DMS114 treated with DMSO at 0.1 percent for 48 hours (cell line): Measurements from ENCODE around the gene ATP11B.

ENCODE experiments used
- DNase-seq: peaks from one replicate; lab custom pipeline; 2025; ENCODE audit not compliant: unreplicated experiment; lab: John Stamatoyannopoulos, UW

ATP11B gene

DNA sequence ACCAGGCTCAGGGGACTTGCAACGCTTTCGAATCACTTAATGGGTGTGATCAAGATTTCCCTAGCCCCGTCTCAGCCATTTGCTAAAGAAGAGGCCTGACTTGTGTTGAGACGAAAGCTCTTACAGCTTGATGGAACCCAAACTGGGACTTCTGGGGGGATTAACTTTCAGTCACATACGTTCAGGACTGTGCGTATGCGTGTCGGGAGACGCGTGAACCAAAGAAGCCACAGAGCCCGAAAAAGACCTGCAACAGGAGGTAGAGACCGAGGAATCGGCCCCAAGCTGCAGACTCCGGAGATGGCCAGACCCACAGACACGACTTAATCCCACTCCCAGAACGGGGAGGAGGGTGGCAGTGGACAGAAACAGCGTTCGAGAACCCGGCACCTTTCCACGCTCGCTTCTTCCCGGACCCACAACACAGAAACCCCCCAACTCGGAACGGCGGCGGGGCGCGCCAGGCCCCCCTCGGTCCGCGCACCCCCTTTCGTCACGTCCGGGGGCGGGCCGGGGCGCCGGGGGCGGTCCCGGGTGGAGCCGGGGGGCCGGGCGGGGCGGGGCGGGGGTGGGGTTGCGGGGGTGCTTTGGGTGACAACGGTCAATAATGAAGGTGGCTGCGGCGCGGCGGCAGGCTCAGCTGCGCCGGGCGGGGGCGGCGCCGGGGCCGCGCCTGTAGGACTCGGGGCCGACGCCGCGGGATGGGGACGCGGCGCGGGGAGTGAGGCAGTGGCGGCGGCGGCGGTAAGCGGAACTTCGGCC lies at the start of gene ATP11B:
Gene ATP11B, plus strand, starts transcription at position 604 of the 762 bp plus-strand sequence. CDS start 256 bp downstream, outside the sequence.
- DNase-seq, result peak; percentile 41

DNA sequence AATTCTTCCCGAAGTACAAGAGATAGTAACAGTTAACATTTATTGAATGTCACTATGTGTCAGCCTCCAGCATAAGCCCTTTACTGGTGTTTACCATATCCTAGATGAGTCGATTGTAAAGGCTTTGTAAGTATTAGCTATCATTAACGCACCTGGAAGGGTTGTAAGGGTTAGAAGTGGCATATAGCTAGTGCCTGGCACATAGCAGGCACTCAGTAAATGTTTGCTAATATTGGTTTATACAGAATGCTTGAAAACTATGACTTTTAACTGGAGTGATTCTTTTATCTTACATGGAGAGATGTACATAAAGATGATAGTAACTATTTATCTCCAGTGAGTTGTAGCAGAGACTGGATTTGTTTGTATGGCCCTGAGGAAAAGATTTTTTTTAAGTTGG lies 46.3 kb upstream of the ATP11B start:
- DNase-seq, result no peak

DNA sequence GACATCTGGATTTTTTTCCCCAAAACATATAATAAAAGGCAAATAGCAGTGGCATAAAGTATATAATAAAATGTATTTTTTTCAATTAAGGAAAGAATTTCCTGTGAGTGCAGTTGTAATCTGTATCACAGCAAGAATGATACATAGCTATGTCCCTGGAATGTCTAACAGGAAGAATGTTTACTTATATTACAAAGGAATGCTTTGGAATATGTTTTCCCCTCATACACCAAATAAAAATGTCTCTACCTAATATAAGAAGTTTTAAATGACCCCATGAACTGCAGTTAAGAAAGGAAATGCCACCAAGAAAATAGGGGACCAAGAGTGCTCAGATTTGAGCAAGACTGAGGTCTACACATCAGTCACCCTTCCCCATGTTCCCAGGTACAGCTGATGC lies 38.0 kb upstream of the ATP11B start:
- no peak for DNase-seq

DNA sequence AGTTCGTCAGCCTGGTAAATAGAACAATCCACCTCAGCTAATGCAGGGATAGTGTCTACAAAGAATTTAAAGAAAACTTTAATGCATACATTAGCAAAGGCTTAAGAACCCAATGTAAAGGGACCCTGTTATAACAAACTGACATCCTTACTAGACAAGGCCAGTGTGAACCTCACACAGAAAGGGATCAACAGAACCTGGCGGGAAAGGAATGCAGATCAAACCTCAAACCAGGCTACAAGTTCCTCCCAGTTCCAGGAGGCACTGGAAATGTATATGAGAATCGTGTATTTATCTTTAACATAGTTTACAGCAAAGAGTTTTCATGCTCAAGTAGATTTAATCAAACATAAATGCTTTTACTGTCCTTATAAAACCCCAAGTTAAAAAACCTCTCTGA lies 37.6 kb upstream of the ATP11B start:
- DNase-seq, result no peak

DNA sequence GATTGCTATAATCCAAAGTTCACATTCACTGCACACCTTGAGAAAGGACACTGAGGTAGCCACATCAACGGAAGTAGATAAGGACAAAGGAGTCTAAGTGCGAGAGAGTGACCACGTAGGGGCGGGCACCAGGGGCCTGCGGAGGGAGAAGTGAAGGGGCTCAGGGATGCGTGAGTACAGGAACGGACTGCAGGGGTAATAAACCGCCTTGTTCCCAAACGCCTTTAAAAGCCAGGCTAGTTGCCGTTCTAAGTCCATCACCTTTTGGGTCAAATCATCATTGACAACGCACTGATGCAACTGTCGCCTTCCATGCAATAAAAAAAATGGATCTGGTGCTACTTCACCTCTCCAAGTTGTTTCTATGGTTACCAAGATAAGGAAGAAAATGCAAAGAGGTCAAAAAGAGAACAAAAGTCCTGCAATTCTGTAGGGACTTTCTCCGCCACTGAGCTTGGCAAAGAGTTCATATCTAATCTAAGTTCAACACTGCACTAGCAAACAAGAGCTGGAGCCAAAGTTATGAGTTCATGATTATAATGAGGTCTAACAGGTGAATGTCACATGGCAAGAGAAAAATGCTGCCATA lies 32.6 kb upstream of the ATP11B start:
- no peak for DNase-seq

DNA sequence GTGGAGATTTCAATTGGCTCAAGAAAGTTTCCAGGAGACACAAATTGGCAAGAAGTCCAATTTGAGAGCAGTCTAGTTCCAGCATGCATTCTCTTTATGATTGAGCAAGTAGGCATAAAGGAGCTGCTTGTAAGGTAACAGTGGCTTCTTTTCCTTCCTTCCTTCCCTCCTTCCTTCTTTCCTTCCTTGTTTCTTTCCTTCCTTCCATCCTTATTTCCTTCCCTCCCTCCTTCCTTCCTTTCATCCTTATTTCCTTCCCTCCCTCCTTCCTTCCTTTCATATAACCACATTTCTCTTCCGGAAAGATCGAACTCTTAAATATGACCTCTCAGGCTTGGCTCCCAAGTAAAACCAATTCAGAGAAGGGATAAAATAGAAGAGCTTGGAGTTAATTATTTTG lies 29.4 kb upstream of the ATP11B start:
- DNase-seq, result no peak

DNA sequence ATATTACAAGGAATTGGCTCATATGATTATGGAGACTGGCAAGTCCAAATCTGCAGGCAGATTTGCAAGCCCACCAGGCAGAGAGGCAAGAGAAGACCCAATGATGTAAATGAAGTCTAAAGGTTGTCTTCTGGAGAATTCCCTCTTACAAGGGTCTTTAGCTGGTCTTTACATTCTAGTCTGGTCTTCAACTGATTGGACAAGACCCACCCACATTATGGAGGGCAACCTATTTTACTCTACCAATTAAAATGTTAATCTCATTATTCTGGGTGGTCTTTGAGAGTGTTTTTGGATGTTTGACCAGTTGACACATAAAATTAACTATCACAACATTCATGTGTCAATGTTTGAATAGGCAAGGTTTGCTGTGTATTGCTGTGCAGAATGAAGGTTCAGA lies 28.0 kb upstream of the ATP11B start:
- no peak for DNase-seq

DNA sequence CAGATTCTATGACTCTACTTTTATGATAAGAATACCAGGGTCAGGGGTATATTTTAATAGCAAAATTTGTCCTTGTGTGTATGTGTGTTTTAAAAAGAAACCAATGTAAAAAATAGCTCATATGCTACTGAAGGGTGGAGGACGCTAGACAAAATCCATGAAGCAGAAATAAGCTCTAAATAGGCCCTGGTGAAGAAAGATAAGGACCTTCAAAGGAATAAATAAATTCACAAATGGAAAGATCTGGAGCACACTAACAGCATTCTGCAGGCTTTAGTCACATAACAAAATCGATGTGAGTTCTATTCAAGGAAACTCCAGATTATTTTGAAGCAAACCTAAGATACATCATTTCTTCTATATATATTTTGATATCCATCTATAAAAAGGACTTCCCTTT lies 27.2 kb upstream of the ATP11B start:
- no peak for DNase-seq

DNA sequence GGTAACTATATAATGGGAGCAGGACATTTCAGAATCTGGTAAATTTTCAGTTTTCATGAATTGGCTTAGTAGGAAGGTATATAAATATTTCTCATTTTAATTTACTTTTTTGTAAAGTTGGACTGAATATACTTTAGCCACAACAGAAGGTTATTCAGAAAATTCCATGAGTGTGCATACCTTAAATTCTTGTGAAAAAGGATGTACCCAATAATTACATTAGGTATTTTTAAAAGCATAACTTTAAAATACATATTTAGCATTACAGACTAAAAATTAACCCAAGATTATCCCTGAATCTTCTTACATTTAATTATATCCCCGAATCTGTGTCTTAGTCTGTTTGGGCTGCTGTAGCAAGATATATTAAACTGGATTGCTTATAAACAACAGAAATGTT lies 24.9 kb upstream of the ATP11B start:
- no peak for DNase-seq

DNA sequence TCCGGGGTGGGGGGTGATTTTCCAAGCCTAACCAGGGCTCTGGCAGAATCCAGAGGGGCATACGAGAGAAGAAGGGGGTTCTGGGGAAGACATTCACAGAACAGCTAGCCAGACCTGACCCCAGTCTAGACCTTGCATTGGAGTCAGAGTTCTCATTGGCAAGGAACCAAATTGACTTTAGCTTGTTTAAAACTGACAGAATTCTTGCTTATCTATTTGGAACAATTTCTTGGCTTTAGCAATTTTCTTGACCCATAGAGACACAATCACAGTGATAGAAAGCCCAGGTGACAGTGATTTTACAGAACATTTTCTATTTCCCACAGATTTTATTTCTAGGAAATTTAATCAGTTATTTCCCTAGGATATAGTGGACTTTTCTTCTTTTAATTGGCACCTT lies 23.6 kb upstream of the ATP11B start:
- DNase-seq, result no peak

DNA sequence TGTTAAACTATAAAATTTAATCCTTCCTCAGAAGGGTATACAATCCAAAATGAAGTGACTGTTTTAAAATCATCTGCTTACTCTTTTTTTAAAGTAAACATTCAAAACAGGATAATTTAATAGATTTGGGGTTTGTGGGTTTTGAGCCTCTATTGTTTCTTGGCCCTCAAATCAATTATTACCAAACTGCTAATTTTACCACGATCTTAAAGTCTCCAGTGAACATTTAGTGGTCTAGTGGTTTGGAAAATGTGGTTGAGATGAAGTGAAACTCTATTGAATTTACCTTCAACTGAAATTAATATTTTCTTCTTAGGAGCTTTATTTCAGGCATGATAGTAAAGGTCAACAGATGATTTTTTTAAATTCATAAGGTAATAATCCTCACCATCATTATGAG lies 11.2 kb upstream of the ATP11B start:
- DNase-seq, result no peak

DNA sequence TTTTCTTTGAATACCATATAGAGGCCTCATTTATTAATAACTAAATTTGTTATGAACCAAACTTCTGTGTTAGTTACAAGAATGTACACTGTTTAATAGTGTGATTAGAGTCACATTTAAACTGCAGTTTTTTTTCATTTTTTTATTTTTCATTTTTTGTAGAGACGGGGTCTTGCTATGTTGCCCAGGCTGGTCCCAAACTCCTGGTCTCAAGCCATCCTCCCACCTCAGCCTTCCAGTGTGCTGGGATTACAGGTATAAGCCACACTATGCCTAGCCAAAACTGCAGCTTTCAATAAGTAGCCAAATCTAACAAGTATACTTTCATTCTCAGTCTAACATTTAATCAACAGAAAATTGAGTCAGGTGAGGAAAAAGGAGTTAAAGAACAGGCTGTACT lies 10.2 kb upstream of the ATP11B start:
- DNase-seq, result no peak

DNA sequence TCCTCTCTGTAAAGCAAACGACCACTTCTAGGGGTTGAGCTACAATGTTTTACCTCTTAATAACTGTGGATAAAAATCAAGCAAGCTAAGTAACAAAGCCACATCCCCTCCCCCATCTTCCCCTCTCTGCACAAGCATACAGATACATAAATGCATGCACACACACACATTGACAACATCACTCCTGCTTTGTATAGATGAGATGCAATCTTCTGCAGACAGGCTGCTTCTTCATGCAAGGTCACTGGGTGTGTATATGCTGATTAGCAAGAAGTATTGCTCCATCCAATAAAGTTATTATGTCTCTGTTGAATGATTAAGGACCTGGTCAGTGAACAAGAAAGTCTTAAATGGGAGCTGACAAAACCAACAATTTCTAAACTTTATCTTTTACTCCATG lies 8.8 kb upstream of the ATP11B start:
- no peak for DNase-seq

DNA sequence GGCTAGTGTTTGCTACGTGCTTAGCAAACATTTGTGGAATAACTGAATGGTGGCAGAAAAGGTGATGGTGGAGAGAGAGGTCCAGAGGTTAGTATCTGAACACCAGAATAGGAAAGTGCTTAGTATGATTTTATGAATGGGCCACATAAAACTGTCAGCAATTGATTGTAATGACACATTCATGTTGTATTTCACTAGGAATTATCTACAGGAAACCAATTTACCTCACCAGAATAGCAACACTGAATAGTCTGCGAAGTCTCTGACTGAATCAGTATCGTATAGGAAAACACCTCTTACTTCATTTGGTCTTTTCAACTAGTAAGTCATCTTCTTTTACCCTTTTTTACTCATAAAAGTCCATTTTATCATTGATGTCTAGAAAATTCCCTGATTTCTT lies 8.2 kb upstream of the ATP11B start:
- DNase-seq, result no peak

DNA sequence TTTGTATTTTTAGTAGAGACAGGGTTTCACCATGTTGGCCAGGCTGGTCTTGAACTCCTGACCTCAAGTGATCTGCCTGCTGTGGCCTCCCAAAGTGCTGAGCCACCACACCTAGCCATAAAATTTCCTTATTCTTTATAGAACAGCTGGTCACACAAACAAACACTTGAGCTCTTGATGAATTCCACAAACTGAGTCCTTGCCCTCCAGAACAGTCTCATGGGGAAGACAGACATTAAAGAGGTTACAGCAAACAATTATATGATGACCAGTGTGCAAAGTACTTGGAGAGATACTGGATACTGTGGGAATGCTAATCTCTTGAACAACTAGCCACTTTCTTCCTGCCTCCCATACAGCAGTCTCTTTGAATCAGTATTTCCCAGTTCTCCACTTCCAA lies 7.5 kb upstream of the ATP11B start:
- no peak for DNase-seq

DNA sequence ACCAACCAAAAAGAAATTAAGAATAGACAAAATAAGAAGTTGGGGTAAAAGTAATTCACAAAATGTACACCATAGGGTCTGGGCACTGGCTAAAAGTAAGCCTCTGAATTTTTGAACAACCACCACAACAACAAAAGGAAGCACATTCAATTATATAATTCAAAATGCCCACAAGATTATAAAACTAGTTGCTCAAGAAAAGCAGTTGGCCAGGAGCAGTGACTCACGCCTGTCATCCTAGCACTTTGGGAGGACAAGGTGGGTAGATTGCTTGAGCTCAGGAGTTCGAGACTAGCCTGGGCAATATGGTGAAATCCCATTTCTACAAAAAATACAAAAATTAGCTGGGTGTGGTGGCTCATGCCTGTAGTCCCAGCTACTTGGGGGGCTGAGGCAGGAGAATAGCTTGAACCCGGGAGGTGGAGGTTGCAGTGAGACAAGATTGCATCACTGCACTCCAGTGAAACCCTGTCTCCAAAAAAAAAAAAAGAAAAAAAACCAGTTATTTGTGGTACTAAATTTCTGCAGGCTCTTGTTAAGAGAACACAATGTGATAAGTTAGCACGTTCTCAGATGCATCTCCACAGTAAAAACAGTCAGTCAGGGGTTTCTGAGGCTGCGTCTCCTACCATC lies 6.6 kb upstream of the ATP11B start:
- no peak for DNase-seq

DNA sequence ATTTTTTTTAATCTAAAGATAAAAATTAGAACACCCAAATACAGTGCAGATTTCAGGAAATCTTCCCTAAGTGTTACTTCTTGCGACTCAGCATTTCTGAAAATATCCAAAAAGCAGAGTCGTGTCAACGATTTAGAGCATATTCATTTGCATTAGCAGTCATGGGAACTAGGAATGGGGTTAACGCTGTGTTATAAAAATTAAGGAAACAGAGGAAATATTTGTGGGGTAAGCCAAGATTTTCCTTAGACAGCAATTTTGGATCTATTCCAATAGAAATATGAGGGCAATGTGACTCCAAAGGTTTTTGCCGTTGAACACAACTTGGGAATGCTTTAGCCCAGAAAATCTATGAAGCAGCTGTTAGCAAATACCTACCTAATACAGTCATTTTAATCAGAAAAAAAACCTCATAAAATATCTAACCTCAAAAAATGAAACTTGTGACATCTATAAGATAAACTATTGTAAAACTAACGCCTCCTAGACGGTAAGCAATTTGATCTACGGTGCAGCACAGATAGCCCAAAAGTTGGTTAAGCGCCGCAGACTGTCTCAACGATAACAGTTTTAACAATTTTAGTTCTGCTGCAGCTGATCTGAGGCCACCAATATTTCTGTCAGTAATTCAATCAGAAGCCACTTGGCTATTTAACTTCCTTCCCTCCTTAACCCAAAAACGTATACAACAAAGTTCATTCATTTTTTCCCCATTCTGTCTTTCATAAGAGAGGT lies 5.8 kb upstream of the ATP11B start:
- DNase-seq, result no peak

DNA sequence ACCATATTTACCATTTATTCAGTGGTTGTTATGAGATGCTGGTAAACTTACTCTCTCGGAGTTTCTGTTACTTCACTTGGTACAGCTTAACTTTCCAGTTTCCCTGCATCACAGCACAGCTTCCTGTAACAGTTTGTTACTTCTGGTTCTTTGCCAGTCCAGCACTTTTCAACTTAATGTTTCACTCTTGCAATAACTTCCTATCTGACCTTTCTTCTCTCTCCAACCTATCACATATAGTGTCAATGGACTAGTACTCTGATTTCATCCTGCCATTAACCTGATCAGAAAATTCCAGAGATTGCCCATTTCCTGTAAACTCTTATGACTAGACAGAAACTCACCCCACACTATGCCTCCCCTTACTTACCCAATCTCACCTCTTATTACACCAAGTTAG lies 3.9 kb upstream of the ATP11B start:
- DNase-seq, result no peak

DNA sequence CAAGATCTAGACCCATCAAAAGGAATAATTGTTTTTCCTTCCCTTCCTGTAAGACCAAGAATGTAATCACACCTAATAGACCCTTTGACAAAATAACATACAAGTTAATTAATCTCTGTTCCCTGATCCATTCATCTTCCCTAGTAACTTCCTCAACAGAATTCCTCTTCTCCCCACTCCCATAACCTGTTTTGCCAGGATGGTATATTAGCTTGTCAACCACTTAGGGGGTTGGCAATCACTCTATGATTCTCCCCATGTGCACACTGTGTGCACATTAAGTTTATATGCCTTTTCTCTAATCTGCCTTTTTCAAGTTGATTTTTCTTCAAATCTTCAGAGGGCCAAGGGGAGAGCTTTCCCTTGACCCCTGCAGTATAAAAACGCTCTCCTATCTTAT lies 2.7 kb upstream of the ATP11B start:
- DNase-seq, result no peak

DNA sequence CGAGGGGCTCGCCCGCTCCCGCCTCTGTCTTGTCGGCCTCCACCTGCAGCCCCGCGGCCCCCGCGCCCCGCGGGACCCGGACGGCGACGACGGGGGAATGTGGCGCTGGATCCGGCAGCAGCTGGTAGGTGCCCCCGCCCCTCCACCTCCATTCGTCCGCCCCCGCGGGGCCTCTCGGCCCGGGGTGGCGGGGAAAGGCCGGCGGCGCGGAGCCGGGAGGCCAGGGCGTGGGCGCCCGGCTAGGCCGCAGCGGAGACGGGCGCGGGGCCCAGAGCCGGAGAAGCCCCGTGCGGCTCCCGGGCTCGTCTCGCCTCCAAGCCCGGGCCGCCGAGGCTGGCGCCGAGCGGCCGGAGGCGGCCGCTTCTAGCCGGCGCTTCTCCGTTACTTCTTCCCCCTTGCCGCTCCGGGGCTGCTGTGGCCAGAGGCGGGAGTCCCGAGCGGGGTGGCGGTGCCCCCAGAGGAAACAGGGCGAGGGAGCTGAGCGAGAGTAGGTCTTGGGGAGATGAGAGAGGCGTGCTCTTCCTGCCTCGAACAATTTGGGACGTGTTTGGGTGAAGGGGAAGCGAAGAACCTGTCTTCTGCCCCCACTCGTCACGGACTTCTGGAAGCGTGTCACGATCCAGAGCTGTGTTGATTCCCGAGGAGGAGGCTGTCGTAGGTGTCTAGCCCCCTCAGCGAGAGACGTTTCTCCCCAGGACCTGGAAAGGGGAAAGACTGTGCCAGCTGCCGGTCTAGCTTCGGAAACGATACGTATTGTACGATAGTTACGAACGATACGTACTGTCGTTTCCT lies 555 bp downstream of the ATP11B start:
- DNase-seq, result peak; percentile 42
